ENCODE results near the gene RAB40B. TPM values are rescaled to one million over a fixed set of nuclear protein-coding genes. Genes with fewer than 3 reads are reported as not detected.

The RAB40B gene
- polyA plus RNA-seq, 3 donors from 2014 or later, result 3.1 to 4.4 (median 3.9) TPM

GRCh38 chr17:82679586-82680465 is 18.7 kb downstream of the RAB40B start:
- Mint-ChIP-seq H3K27me3 (ENCODE audit: low read depth in 3 of 3) (peaks cover 2 to 9% (median 2%) of the 10 kb centered on the region in 3 donors), H3K4me1 (no peaks in the 10 kb centered on the region), H3K27ac (no peak overlapping the region), H3K9me3 (peaks cover 0 to 9% (median 8%) of the 10 kb centered on the region in 6 donors), H3K36me3 (peaks cover 3 to 10% (median 7%) of the 10 kb centered on the region in 3 donors), H3K4me3 (no peak overlapping the region)
- DNase-seq, result no peak

DNA sequence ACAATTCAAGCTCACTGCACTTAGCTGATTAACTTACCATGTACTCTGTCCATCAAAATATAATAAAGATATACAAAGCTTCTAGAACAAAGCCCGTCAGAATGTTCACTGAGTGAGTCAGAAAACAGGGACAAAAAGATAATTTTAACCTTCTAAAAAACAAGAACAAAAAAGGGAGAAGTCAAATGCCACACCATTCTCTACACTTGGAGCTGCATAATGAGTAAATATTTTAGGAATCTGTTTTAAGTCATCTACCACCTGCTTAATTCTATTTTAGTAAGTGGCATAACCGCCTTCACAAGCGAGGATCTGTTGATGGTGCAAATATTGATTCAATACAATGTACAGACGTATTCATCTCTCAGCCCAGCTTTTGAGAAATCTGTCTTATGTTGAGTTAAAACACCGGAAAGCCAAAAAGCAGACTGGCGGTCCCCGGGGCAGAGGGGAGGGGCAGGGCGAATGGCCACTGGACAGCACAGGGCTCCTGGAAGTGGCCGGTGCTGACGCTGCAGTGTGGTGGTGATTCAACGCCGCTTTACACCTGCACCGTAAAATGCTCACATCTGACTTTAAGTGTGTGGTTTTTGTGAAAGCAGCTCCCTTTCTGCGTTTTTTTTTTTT is 20.1 kb downstream of the RAB40B start:
- no peaks in the 10 kb centered on the region for H3K4me1 Mint-ChIP-seq
- no peak overlapping the region for H3K27ac Mint-ChIP-seq
- H3K4me3 Mint-ChIP-seq, result no peak overlapping the region
- H3K36me3 Mint-ChIP-seq, result peaks cover 3 to 10% (median 7%) of the 10 kb centered on the region in 3 donors
- H3K27me3 Mint-ChIP-seq (ENCODE audit: low read depth in 3 of 3), result peaks cover 2 to 9% (median 2%) of the 10 kb centered on the region in 3 donors
- DNase-seq, result no peak
- H3K9me3 Mint-ChIP-seq, result peaks cover 0 to 9% (median 8%) of the 10 kb centered on the region in 6 donors

- peaks cover 3 to 8% (median 7%) of the 10 kb centered on the region in 3 donors for H3K36me3 Mint-ChIP-seq
- peaks cover 0 to 9% (median 8%) of the 10 kb centered on the region in 6 donors for H3K9me3 Mint-ChIP-seq
- H3K4me1 Mint-ChIP-seq, result no peaks in the 10 kb centered on the region
- no peak overlapping the region for H3K27ac Mint-ChIP-seq
- no peak overlapping the region for H3K4me3 Mint-ChIP-seq
- no peak for DNase-seq
- peaks cover 2 to 9% (median 2%) of the 10 kb centered on the region in 3 donors for H3K27me3 Mint-ChIP-seq (ENCODE audit: low read depth in 3 of 3)
Measured at GRCh38 chr17:82677353-82677925, 21.1 kb downstream of the RAB40B start.

DNA sequence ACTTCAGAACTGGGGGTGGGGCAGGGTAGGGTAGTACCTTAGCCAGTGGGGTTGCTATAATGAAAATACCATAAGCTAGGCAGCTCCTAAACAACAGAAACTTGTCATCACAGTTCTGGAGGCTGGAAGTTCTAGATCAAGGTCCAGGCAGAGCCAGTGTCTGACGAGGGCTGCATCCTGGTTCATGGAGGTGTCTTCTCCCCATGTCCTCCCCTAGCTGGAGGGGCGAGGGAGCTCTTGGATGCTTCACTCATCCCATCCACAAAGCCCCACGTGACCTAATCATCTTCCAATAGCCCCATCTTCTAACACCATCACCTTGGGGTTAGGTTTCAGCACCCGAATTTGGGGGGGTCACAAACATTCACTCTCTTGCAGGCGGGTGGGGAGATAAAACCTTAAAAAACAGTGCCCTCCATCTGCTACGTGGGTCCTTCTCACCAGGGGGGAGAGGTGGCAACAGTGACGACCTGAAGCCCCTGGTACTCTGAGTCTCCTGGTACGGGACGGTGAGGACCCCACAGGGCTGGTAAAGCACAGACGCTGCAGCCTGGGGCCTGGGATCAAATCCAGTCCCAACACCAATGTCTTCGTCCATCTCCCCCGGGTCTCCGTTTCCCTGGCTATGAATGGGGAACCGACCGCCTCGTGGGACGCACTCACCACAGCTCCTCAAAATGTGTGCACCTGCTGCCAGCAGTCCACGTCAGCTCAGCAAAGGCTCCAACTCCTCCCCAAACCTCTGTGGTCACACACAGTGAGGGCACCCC is 22.8 kb downstream of the RAB40B start:
- Mint-ChIP-seq H3K4me3 (no peak overlapping the region), H3K27me3 (ENCODE audit: low read depth in 3 of 3) (peaks cover 0 to 7% (median 4%) of the 10 kb centered on the region in 3 donors), H3K4me1 (peaks cover 0 to 7% of the 10 kb centered on the region in 2 donors), H3K27ac (no peak overlapping the region), H3K9me3 (no peaks in the 10 kb centered on the region), H3K36me3 (no peaks in the 10 kb centered on the region)
- no peak for DNase-seq

GRCh38 chr17:82674656-82675475 is 23.6 kb downstream of the RAB40B start:
- Mint-ChIP-seq H3K27ac (no peak overlapping the region), H3K27me3 (ENCODE audit: low read depth in 3 of 3) (peaks cover 0 to 7% (median 4%) of the 10 kb centered on the region in 3 donors), H3K4me1 (peaks cover 0 to 7% of the 10 kb centered on the region in 2 donors), H3K4me3 (no peak overlapping the region), H3K36me3 (no peaks in the 10 kb centered on the region), H3K9me3 (no peaks in the 10 kb centered on the region)
- DNase-seq, result no peak

DNA sequence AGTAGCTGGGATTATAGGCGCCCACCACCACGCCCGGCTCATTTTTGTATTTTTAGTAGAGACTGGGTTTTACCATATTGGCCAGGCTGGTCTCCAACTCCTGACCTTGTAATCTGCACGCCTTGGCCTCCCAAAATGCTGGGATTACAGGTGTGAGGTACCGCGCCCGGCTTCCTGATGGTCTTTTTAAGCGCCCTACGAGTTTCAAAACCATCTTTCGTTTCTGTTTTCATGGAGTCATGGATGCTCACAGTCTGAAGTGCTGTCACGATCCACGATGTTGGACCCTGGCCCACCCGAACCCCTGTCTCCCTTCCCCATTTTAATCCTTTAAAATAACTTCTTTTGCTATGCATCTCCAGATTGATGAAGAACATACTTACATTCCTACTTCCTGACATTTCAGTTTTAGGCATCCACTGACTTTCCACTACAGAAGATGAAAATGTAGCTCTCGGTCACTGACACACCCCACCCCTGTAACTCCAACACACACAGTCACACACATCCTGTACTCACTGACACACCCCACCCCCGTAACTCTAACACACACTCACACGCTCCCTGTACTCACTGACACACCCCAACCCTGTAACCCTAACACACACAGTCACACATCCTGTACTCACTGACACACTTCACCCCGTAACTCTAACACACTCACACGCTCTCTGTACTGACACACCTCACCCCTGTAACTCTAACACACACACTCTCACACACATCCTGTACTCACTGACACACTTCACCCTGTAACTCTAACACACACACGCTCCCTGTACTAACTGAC is 27.6 kb downstream of the RAB40B start:
- DNase-seq, result no peak
- Mint-ChIP-seq H3K36me3 (no peaks in the 10 kb centered on the region), H3K4me3 (no peak overlapping the region), H3K9me3 (no peaks in the 10 kb centered on the region), H3K27ac (peak overlapping the region in 1 of 6 donors; percentile 27), H3K27me3 (ENCODE audit: low read depth in 3 of 3) (peaks cover 0 to 4% (median 0%) of the 10 kb centered on the region in 3 donors), H3K4me1 (peaks cover 7 to 13% of the 10 kb centered on the region in 2 donors)

DNA sequence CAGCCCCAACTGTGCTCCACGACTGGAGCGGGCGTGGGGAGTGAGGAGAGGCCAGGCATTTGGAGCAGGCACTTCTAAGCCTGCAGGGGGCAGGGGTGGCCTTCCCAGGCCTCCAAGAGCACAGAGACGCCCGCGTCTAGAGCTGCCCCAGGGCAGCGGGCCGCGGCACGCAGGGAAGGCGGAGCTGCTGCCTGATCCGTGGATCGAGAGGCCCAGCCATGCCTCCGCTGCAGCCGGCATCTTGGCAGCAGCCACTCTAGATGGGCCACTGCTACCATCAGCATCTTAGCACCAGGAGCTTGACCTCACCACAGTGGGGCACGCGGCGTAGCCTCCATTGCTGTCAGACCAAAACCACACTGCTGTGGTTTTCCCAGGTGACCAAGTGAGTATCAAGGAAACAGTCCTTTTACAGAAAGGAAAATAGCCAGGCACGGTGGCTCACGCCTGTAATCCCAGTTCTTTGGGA is 29.8 kb downstream of the RAB40B start:
- Mint-ChIP-seq H3K9me3 (no peaks in the 10 kb centered on the region), H3K4me1 (peaks cover 7 to 13% of the 10 kb centered on the region in 2 donors), H3K4me3 (peak overlapping the region in 3 of 5 donors; percentile 16 to 68 (median 21)), H3K27ac (no peak overlapping the region), H3K36me3 (no peaks in the 10 kb centered on the region), H3K27me3 (ENCODE audit: low read depth in 3 of 3) (peaks cover 0 to 4% (median 2%) of the 10 kb centered on the region in 3 donors)
- peak; percentile 18 to 45 (median 22) for DNase-seq

GRCh38 chr17:82668024-82668630 is 30.4 kb downstream of the RAB40B start:
- peak overlapping the region in 1 of 5 donors; percentile 68 for H3K4me3 Mint-ChIP-seq
- peaks cover 0 to 4% (median 2%) of the 10 kb centered on the region in 3 donors for H3K27me3 Mint-ChIP-seq (ENCODE audit: low read depth in 3 of 3)
- DNase-seq, result no peak
- H3K4me1 Mint-ChIP-seq, result peaks cover 7 to 13% of the 10 kb centered on the region in 2 donors
- H3K9me3 Mint-ChIP-seq, result no peaks in the 10 kb centered on the region
- no peak overlapping the region for H3K27ac Mint-ChIP-seq
- H3K36me3 Mint-ChIP-seq, result no peaks in the 10 kb centered on the region

DNA sequence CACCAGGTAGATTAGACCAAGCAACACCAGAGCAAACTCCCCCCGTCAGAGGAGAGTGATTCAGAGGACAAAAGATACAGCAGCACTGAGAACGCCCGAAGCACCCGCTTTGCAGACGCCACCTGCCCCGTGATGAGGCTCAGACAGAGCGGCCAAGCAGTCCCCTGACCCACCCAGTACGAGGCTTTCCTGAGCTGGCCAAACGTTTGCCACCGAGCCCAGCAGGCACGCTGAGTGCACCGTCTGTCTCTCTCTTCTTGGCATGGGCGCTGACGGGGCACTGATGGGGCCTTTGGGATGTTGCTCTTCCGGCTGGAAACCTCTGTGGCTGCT is 30.9 kb downstream of the RAB40B start:
- DNase-seq, result no peak
- Mint-ChIP-seq H3K36me3 (no peaks in the 10 kb centered on the region), H3K4me1 (peaks cover 7 to 13% of the 10 kb centered on the region in 2 donors), H3K27me3 (ENCODE audit: low read depth in 3 of 3) (peaks cover 0 to 4% (median 2%) of the 10 kb centered on the region in 3 donors), H3K4me3 (peak overlapping the region in 1 of 5 donors; percentile 18), H3K9me3 (no peaks in the 10 kb centered on the region), H3K27ac (no peak overlapping the region)

DNA sequence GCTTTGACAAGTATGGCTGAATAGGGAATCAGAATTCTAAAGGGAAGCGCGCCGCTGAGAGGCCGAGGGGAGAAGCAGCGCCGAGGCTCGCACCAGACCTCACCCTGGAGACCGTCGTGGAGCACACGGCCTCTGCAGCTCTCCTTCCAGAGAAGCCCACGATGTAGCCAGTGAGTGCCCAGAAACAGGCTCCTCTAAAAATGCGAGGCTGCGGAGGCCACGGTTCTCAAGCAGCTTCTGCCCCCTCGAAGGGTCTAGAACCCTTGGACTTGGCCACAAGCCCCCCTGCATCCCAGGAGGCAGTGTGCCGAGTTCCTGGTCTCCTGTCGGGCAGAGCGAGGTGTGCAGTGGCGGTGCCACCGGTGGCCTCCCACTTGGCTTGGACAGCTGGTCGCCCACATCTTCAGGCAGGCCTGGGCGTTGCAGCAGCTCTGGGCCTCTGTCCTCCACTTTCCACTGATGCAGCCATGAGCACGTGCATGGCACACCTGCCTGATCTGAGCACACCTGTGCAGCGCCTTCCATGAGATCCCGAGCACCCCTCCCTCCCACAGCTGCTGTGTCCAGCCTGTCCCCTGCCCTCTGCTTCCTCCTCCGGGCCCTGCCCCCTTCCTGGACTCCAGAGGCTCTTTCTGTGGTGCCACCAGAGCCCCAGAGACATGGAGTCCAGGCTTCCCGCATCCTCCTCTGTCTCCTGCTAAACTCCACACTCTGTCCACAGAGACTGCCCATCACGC is 31.4 kb downstream of the RAB40B start:
- Mint-ChIP-seq H3K27ac (no peak overlapping the region), H3K4me3 (peak overlapping the region in 1 of 5 donors; percentile 18), H3K27me3 (ENCODE audit: low read depth in 3 of 3) (peaks cover 0 to 4% (median 2%) of the 10 kb centered on the region in 3 donors), H3K9me3 (no peaks in the 10 kb centered on the region), H3K4me1 (peaks cover 7 to 13% of the 10 kb centered on the region in 2 donors), H3K36me3 (no peaks in the 10 kb centered on the region)
- no peak for DNase-seq

GRCh38 chr17:82665891-82666290 is 32.6 kb downstream of the RAB40B start:
- Mint-ChIP-seq H3K4me3 (no peak overlapping the region), H3K9me3 (no peaks in the 10 kb centered on the region), H3K27ac (no peak overlapping the region), H3K4me1 (peaks cover 7 to 8% of the 10 kb centered on the region in 2 donors), H3K36me3 (no peaks in the 10 kb centered on the region), H3K27me3 (ENCODE audit: low read depth in 3 of 3) (peaks cover 0 to 2% (median 2%) of the 10 kb centered on the region in 3 donors)
- no peak for DNase-seq
